HL-60 (cell line): ENCODE results near the gene MSI2.

Experiments used
- DNase-seq, 2 experiments: peaks; one replicate each; pipeline ENCODE4 v3.0.0-alpha.2; 2010 to 2020; ENCODE audit warnings: low read depth in 1 of 2, low spot score in 1 of 2
- H3K27ac ChIP-seq: fragments of 250-450 bp; sonication (Bioruptor Pico); replicated peaks from 2 replicates; pipeline ENCODE4 v1.5.1; 2020; ENCODE audit warnings: mild to moderate bottlenecking, moderate library complexity
- H3K27me3 ChIP-seq: fragments of 250-450 bp; sonication (Bioruptor Pico); 2 replicates; pipeline ENCODE4 v1.5.1; 2021; ENCODE audit warnings: mild to moderate bottlenecking, moderate library complexity; ENCODE audit not compliant: insufficient read depth, poor library complexity, severe bottlenecking
- H3K4me3 ChIP-seq: replicated peaks from 2 replicates; pipeline ENCODE4 v1.5.1; 2011; ENCODE audit warnings: mild to moderate bottlenecking, control low read depth, low read length; ENCODE audit not compliant: insufficient read depth
- GABPA ChIP-seq: IDR thresholded peaks from 2 replicates; pipeline ENCODE4 v1.6.1; 2012; ENCODE audit warnings: low read depth
- POLR2AphosphoS5 ChIP-seq: IDR thresholded peaks from 2 replicates; pipeline ENCODE4 v1.6.1; 2012; ENCODE audit warnings: low read depth
- SPI1 ChIP-seq: IDR thresholded peaks from 2 replicates; pipeline ENCODE4 v1.6.1; 2012; ENCODE audit warnings: low read depth, mild to moderate bottlenecking, borderline replicate concordance
- TF ChIP-seq, protein P1 (sequence below): IDR thresholded peaks from one replicate; pipeline ENCODE4 v1.5.1; 2011; ENCODE audit warnings: low read length, control low read depth, inconsistent platforms; ENCODE audit not compliant: insufficient read depth
- TF ChIP-seq, protein P2 (sequence below): IDR thresholded peaks from 2 replicates; pipeline ENCODE4 v1.6.1; 2012; ENCODE audit warnings: low read depth; ENCODE audit not compliant: insufficient replicate concordance

Gene MSI2

DNA sequence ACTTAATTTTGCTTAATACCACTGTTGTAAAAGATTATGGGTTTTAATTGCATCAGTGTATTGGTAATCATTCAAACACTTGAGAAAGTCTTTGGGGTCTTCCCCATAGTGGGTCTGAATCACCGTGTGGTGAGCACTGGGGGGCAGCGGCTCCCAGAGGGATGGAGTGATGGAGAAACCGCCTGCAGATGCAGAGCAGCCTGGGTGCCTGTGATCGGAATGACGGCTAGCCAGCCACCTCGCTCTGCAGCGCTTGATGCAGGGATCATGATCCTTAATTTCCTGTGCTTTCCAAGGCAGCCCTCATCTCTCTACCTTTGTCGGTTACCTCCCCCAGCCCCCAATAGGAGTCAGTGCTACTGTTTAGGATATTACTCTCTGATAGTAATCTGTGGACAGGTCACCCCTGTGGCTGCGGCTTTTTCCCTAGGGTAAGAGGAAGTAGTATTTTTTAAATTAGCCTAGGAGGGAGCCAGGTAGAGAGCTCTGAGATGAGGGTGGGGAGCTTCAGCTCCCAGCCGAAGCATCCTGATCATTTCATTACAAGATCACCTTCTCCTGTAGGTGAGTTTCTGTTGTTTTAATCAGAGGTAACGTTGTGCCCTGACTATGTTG is 135.6 kb downstream of the MSI2 start:
- no peak overlapping the region for H3K27ac ChIP-seq
- H3K27me3 ChIP-seq, result no peaks in the 10 kb centered on the region
- TF ChIP-seq SPI1, result no peak
- TF ChIP-seq POLR2AphosphoS5, result no peak
- no peak for TF ChIP-seq GABPA
- TF ChIP-seq, protein P1, sequence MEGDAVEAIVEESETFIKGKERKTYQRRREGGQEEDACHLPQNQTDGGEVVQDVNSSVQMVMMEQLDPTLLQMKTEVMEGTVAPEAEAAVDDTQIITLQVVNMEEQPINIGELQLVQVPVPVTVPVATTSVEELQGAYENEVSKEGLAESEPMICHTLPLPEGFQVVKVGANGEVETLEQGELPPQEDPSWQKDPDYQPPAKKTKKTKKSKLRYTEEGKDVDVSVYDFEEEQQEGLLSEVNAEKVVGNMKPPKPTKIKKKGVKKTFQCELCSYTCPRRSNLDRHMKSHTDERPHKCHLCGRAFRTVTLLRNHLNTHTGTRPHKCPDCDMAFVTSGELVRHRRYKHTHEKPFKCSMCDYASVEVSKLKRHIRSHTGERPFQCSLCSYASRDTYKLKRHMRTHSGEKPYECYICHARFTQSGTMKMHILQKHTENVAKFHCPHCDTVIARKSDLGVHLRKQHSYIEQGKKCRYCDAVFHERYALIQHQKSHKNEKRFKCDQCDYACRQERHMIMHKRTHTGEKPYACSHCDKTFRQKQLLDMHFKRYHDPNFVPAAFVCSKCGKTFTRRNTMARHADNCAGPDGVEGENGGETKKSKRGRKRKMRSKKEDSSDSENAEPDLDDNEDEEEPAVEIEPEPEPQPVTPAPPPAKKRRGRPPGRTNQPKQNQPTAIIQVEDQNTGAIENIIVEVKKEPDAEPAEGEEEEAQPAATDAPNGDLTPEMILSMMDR, result no peak
- TF ChIP-seq, protein P2, sequence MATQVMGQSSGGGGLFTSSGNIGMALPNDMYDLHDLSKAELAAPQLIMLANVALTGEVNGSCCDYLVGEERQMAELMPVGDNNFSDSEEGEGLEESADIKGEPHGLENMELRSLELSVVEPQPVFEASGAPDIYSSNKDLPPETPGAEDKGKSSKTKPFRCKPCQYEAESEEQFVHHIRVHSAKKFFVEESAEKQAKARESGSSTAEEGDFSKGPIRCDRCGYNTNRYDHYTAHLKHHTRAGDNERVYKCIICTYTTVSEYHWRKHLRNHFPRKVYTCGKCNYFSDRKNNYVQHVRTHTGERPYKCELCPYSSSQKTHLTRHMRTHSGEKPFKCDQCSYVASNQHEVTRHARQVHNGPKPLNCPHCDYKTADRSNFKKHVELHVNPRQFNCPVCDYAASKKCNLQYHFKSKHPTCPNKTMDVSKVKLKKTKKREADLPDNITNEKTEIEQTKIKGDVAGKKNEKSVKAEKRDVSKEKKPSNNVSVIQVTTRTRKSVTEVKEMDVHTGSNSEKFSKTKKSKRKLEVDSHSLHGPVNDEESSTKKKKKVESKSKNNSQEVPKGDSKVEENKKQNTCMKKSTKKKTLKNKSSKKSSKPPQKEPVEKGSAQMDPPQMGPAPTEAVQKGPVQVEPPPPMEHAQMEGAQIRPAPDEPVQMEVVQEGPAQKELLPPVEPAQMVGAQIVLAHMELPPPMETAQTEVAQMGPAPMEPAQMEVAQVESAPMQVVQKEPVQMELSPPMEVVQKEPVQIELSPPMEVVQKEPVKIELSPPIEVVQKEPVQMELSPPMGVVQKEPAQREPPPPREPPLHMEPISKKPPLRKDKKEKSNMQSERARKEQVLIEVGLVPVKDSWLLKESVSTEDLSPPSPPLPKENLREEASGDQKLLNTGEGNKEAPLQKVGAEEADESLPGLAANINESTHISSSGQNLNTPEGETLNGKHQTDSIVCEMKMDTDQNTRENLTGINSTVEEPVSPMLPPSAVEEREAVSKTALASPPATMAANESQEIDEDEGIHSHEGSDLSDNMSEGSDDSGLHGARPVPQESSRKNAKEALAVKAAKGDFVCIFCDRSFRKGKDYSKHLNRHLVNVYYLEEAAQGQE, result no peak
- no peak for DNase-seq
- H3K4me3 ChIP-seq, result no peak overlapping the region

DNA sequence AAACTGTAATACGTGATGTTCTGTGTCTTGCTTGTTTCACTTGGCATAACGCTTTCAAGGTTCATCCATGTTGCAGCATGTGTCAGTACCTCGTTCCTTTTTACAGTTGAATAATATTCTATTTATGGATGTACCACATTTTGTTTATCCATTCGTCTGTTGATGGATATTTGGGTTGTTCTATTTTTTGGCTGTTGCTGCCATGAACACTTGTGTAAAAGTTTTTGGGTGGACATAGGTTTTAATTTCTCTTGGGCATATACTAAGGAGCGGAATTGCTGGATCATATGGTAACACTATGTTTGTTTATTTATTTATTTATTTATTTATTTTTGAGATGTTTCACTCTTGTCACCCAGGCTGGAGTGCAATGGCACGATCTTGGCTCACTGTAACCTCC is 137.0 kb downstream of the MSI2 start:
- Histone ChIP-seq H3K27me3 (no peaks in the 10 kb centered on the region), H3K27ac (no peak overlapping the region), H3K4me3 (no peak overlapping the region)
- DNase-seq, result no peak
- TF ChIP-seq, protein P2, result no peak
- TF ChIP-seq GABPA (no peak), POLR2AphosphoS5 (no peak), SPI1 (no peak)
- TF ChIP-seq, protein P1, result no peak

DNA sequence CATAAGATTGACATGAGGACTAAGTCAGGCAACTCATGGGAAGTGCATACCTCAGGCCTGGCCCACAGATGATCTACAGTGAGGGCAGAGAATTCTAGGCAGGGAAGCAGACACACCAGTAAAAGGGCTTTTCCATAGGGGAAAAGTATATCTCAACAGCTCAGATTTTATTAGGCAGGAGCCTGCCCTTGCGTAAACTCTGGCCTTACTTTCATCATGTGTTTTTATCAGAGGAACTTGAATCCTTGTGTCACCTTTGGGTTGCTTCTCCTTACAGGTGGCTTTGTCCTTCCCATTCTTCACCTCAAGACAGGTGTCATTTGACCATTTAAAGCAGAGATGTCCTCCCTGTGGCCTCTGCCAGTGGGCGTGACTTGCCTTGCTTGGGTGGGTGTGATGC is 138.1 kb downstream of the MSI2 start:
- TF ChIP-seq, protein P1, result no peak
- TF ChIP-seq POLR2AphosphoS5, result no peak
- TF ChIP-seq SPI1, result no peak
- no peak for TF ChIP-seq GABPA
- TF ChIP-seq, protein P2, result no peak
- Histone ChIP-seq H3K27me3 (no peaks in the 10 kb centered on the region), H3K27ac (no peak overlapping the region), H3K4me3 (no peak overlapping the region)
- DNase-seq, result no peak
